GM12878 (cell line): ENCODE data around the gene ZNF502. TPM values are rescaled to one million over a fixed set of nuclear protein-coding genes. Genes with fewer than 3 reads are reported as not detected.

Experiments used
- ATAC-seq: fragments of 200-7000 bp; cut with Tn5 transposase; 3 replicates; pipeline ENCODE4 v1.9.1; 2020; ENCODE audit warnings: mild to moderate bottlenecking, moderate library complexity
- BruUV-seq: library from RNA; stranded (reverse); fragments of 400-500 nt; replicated peaks from 2 replicates; lab custom pipeline; 2021; lab: Mats Ljungman, UMichigan
- CTCF ChIA-PET: fragments of 300-600 bp; sonication (Branson Sonifier 250); formaldehyde crosslinking; extraction: SDS; loops from one replicate; lab custom pipeline; 2021; ENCODE audit warnings: inconsistent platforms; lab: Yijun Ruan, JAX
- POLR2A ChIA-PET: fragments of 350-600 bp; formaldehyde crosslinking; extraction: SDS; loops from one replicate; lab custom pipeline; 2021; ENCODE audit warnings: inconsistent platforms; lab: Charles Lee
- RAD21 ChIA-PET: fragments of 300-600 bp; sonication (Branson Sonifier 250); formaldehyde crosslinking; loops from one replicate; lab custom pipeline; 2023; ENCODE audit warnings: antibody characterized with exemption; ENCODE audit not compliant: unreplicated experiment; lab: Charles Lee
- SMC1A ChIA-PET: fragments of 300-600 bp; sonication (Branson Sonifier 250); formaldehyde crosslinking; loops from one replicate; lab custom pipeline; 2023; ENCODE audit not compliant: unreplicated experiment, uncharacterized antibody; lab: Charles Lee
- DNase-seq: peaks from one replicate; pipeline ENCODE4 v3.0.0-alpha.2; 2011; ENCODE audit warnings: low read depth, low spot score
- FAIRE-seq: peaks from 3 replicates; lab custom pipeline; 2011; peaks lifted over from hg19 to GRCh38; lab: Jason Lieb, UNC
- H2AFZ ChIP-seq: 2 replicates; pipeline ENCODE4 v1.6.0; 2011; ENCODE audit warnings: low read depth, low read length, control low read depth; ENCODE audit not compliant: control insufficient read depth
- H3K27ac ChIP-seq: 2 replicates; pipeline ENCODE4 v1.5.1; 2011; ENCODE audit warnings: control low read depth; ENCODE audit not compliant: control insufficient read depth, insufficient read depth
- H3K27me3 ChIP-seq, 2 experiments: replicated peaks in 1 of 2; 2 replicates each; pipeline versions ENCODE4 v1.6.0 to v1.6.1; 2011; ENCODE audit warnings: low read length in 1 of 2; ENCODE audit not compliant: control insufficient read depth in 2 of 2, insufficient read depth in 2 of 2
- H3K36me3 ChIP-seq, 2 experiments: 2 replicates each; pipeline ENCODE4 v1.5.1; 2011; ENCODE audit warnings: low read length in 1 of 2; ENCODE audit not compliant: control insufficient read depth in 2 of 2, insufficient read depth in 2 of 2
- H3K4me1 ChIP-seq: 2 replicates; pipeline ENCODE4 v1.6.1; 2011; ENCODE audit warnings: mild to moderate bottlenecking, low read length, moderate library complexity, mixed read lengths; ENCODE audit not compliant: control insufficient read depth, insufficient read depth
- H3K4me2 ChIP-seq: 2 replicates; pipeline ENCODE4 v1.6.0; 2011; ENCODE audit warnings: control low read depth; ENCODE audit not compliant: control insufficient read depth, insufficient read depth
- H3K4me3 ChIP-seq: fragments of 200-600 bp; sonication (generic); 2 replicates; pipeline ENCODE4 v1.5.1; 2016
- H3K79me2 ChIP-seq: 2 replicates; pipeline ENCODE4 v1.6.0; 2011; ENCODE audit warnings: low read length; ENCODE audit not compliant: control insufficient read depth, insufficient read depth
- H3K9ac ChIP-seq: 2 replicates; pipeline ENCODE4 v1.8.0; 2011; ENCODE audit warnings: low read length, control low read depth, mixed read lengths; ENCODE audit not compliant: control insufficient read depth, insufficient read depth
- H3K9me3 ChIP-seq: replicated peaks from 3 replicates; pipeline ENCODE4 v1.5.1; 2011; ENCODE audit warnings: mild to moderate bottlenecking, low read length; ENCODE audit not compliant: control insufficient read depth, insufficient read depth
- H4K20me1 ChIP-seq: 2 replicates; pipeline ENCODE4 v1.6.0; 2011; ENCODE audit not compliant: control insufficient read depth, insufficient read depth
- BRCA1 ChIP-seq: IDR thresholded peaks from 2 replicates; pipeline ENCODE4 v1.6.1; 2011; ENCODE audit warnings: low read depth, low read length, improper control_type of control experiment
- CBFB ChIP-seq: IDR thresholded peaks from 2 replicates; pipeline ENCODE4 v1.6.1; 2016; ENCODE audit warnings: antibody characterized with exemption, low read depth
- CREM ChIP-seq: IDR thresholded peaks from 2 replicates; pipeline ENCODE4 v1.6.1; 2014; ENCODE audit warnings: antibody characterized with exemption, low read depth
- GABPA ChIP-seq: IDR thresholded peaks from 2 replicates; pipeline ENCODE4 v1.6.1; 2014; ENCODE audit warnings: antibody characterized with exemption, low read depth, mild to moderate bottlenecking, inconsistent platforms
- GATAD2B ChIP-seq: fragments of 450-650 bp; conservative IDR thresholded peaks from 2 replicates; pipeline ENCODE4 v1.6.1; 2017; ENCODE audit warnings: low read depth, mild to moderate bottlenecking, moderate library complexity
- HDAC6 ChIP-seq: fragments of 200-600 bp; sonication (generic); IDR thresholded peaks from one replicate; pipeline ENCODE4 v1.8.0; 2017; ENCODE audit warnings: antibody characterized with exemption; ENCODE audit not compliant: unreplicated experiment
- LARP7 ChIP-seq: fragments of 450-650 bp; IDR thresholded peaks from 2 replicates; pipeline ENCODE4 v1.6.1; 2017; ENCODE audit warnings: mild to moderate bottlenecking
- MTA3 ChIP-seq: IDR thresholded peaks from 2 replicates; pipeline ENCODE4 v1.6.1; 2012; ENCODE audit warnings: low read length, inconsistent platforms, borderline replicate concordance
- MYB ChIP-seq: fragments of 150-350 bp; IDR thresholded peaks from 2 replicates; pipeline ENCODE4 v1.6.1; 2014; ENCODE audit warnings: mild to moderate bottlenecking, low read depth, low read length, borderline replicate concordance
- NFIC ChIP-seq: IDR thresholded peaks from 2 replicates; pipeline ENCODE4 v1.6.1; 2012; ENCODE audit warnings: low read depth, mild to moderate bottlenecking, inconsistent platforms, low read length, moderate library complexity
- SMARCA5 ChIP-seq: fragments of 450-650 bp; IDR thresholded peaks from 2 replicates; pipeline ENCODE4 v1.6.1; 2017; ENCODE audit warnings: mild to moderate bottlenecking
- SREBF2 ChIP-seq: IDR thresholded peaks from 2 replicates; pipeline ENCODE4 v1.6.1; 2012; ENCODE audit warnings: mild to moderate bottlenecking, low read length
- STAT3 ChIP-seq: IDR thresholded peaks from 2 replicates; pipeline ENCODE4 v1.6.1; 2011; ENCODE audit warnings: low read depth, low read length, improper control_type of control experiment
- SUZ12 ChIP-seq: fragments of 200-600 bp; sonication (generic); IDR thresholded peaks from one replicate; pipeline ENCODE4 v1.6.1; 2018; ENCODE audit warnings: antibody characterized with exemption, mild to moderate bottlenecking; ENCODE audit not compliant: unreplicated experiment
- ZSCAN29 ChIP-seq: fragments of 450-650 bp; IDR thresholded peaks from 2 replicates; pipeline ENCODE4 v1.6.1; 2017; ENCODE audit warnings: mild to moderate bottlenecking, moderate library complexity
- ZZZ3 ChIP-seq: IDR thresholded peaks from 2 replicates; pipeline ENCODE4 v1.6.1; 2011; ENCODE audit warnings: low read depth; ENCODE audit not compliant: control insufficient read depth, insufficient read length
- WGBS: methylation state at CpG from one replicate; pipeline ENCODE4 v1.1.6; 2016; ENCODE audit warnings: low lambda C conversion rate; ENCODE audit not compliant: insufficient replicate concordance, insufficient coverage; ENCODE audit errors: missing lambda C conversion rate; 5-methylcytosine and 5-hydroxymethylcytosine counted together
- in situ Hi-C: fragments of 300-500 bp; cut with MboI; formaldehyde crosslinking; loops from 9 replicates; pipeline ENCODE4 v1.14.3; 2018; ENCODE audit warnings: mixed read lengths
- intact Hi-C: fragments of 100-400 bp; cut with micrococcal nuclease; formaldehyde crosslinking; loops from one replicate; pipeline ENCODE4 v1.14.2; 2022; ENCODE audit not compliant: unreplicated experiment
- polyA plus RNA-seq, 11 experiments: library from polyadenylated mRNA; depleted of rRNA in 4 of 11; unstranded in 6 of 11; stranded (reverse) in 5 of 11; fragments of >200 nt; fragmentation: Nextera tagmentation in 4 of 11; fragmentation: Illumina TruSeq in 1 of 11; extraction: Ambion mirVana in 4 of 11; extraction: Trizol in 1 of 11; gene quantifications; 1 replicate in 1 of 11; 2 replicates in 10 of 11; pipeline versions ENCODE4 v1.2.1 to v1.2.3, GENCODE V29; 2011 to 2016; ENCODE audit warnings: inconsistent platforms in 2 of 11, missing spikeins in 2 of 11, low read depth in 1 of 11
- total RNA-seq, 4 experiments: library from RNA; depleted of rRNA in 3 of 4; stranded (reverse); fragments of >200 nt in 3 of 4; fragmentation: Illumina TruSeq in 1 of 4; extraction: Trizol in 1 of 4; gene quantifications; 2 replicates each; pipeline versions ENCODE4 v1.2.1 to v1.2.3, GENCODE V29; 2013 to 2021
- TF ChIP-seq, protein P1 (sequence below): fragments of 450-650 bp; IDR thresholded peaks from 2 replicates; pipeline ENCODE4 v1.6.1; 2016; ENCODE audit warnings: mild to moderate bottlenecking
- TF ChIP-seq, protein P2 (sequence below): fragments of 450-650 bp; IDR thresholded peaks from 2 replicates; pipeline ENCODE4 v1.6.1; 2018; ENCODE audit warnings: mild to moderate bottlenecking, low read depth, moderate library complexity; ENCODE audit not compliant: partially characterized antibody

The ZNF502 gene
- total and polyA plus RNA-seq, 10 of the 15 experiments (the other 5 are each of a cell fraction or from before 2014, with no cell fraction given): 0.39 to 1.7 (median 1.1) TPM

- TF ChIP-seq STAT3 (no peak), HDAC6 (no peak), SREBF2 (no peak)
Measured at GRCh38 chr3:44761424-44762169, 49.1 kb downstream of the ZNF502 start, which contains the start of the genes KIAA1143 and KIF15 (continued).

DNA sequence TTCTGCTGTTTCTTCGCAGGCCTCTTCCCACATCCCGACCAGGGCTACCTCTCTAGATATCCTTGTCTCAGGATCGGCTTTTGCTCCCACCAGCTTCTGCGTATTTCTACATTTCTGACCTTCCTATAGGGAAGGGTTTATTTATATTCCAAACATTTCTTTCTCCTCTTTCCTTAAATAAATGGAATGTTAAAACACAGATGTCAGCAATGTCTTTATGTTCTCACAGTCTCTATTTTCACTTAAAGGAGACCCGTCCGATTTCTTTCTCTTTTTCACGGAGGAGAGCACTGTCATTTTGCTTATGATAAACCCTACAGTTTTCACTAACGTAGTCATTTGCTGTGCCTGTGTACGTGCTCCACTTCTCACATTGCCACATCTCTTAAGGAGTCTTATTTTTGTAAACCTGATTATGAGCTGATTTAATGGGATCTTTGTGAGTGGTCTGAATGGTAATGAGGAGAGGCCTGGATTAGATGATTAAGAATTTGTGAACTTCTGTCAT is 49.8 kb downstream of the ZNF502 start:
- ChIA-PET SMC1A (interaction anchor here (0.7 to 1.7 kb wide), 3 partner anchors 33 to 81 kb away, joined by 3 to 6 read pairs (median 3); no protein-coding TSS in a partner anchor), POLR2A (interaction anchor here (1.6 to 1.7 kb wide), 2 partner anchors 10 to 33 kb away, joined by 7 to 8 read pairs; partner anchors contain the start of gene ZNF501), CTCF (interaction anchor here (0.6 to 1.0 kb wide), 5 partner anchors 33 to 216 kb away, joined by 3 to 5 read pairs (median 4); no protein-coding TSS in a partner anchor), RAD21 (interaction anchor here (1.2 to 1.6 kb wide), 3 partner anchors 152 to 278 kb away, joined by 3 to 4 read pairs (median 4); no protein-coding TSS in a partner anchor)
- peak overlapping the region; percentile 80 for H3K4me2 ChIP-seq
- intact Hi-C loops: loop anchor here (10.0 kb wide), 1 partner anchor 117 kb away; the partner anchor contains the start of gene ZNF35
- H4K20me1 ChIP-seq: no peaks in the 10 kb centered on the region
- DNase-seq (no peak), FAIRE-seq (no peak), ATAC-seq (peak; percentile 38)
- peaks cover 24% of the 10 kb centered on the region for H3K9me3 ChIP-seq
- peak overlapping the region; percentile 79 for H3K4me3 ChIP-seq
- TF ChIP-seq MTA3: no peak
- TF ChIP-seq CBFB: no peak
- no peak for TF ChIP-seq CREM
- TF ChIP-seq BRCA1: no peak
- TF ChIP-seq, protein P1, sequence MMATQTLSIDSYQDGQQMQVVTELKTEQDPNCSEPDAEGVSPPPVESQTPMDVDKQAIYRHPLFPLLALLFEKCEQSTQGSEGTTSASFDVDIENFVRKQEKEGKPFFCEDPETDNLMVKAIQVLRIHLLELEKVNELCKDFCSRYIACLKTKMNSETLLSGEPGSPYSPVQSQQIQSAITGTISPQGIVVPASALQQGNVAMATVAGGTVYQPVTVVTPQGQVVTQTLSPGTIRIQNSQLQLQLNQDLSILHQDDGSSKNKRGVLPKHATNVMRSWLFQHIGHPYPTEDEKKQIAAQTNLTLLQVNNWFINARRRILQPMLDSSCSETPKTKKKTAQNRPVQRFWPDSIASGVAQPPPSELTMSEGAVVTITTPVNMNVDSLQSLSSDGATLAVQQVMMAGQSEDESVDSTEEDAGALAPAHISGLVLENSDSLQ: no peak
- no peak for TF ChIP-seq SUZ12
- no peak for TF ChIP-seq ZSCAN29
- TF ChIP-seq LARP7: no peak
- TF ChIP-seq, protein P2, sequence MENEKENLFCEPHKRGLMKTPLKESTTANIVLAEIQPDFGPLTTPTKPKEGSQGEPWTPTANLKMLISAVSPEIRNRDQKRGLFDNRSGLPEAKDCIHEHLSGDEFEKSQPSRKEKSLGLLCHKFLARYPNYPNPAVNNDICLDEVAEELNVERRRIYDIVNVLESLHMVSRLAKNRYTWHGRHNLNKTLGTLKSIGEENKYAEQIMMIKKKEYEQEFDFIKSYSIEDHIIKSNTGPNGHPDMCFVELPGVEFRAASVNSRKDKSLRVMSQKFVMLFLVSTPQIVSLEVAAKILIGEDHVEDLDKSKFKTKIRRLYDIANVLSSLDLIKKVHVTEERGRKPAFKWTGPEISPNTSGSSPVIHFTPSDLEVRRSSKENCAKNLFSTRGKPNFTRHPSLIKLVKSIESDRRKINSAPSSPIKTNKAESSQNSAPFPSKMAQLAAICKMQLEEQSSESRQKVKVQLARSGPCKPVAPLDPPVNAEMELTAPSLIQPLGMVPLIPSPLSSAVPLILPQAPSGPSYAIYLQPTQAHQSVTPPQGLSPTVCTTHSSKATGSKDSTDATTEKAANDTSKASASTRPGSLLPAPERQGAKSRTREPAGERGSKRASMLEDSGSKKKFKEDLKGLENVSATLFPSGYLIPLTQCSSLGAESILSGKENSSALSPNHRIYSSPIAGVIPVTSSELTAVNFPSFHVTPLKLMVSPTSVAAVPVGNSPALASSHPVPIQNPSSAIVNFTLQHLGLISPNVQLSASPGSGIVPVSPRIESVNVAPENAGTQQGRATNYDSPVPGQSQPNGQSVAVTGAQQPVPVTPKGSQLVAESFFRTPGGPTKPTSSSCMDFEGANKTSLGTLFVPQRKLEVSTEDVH: no peak
- TF ChIP-seq SMARCA5: no peak
- no peak for TF ChIP-seq ZZZ3
- TF ChIP-seq NFIC: no peak
- no peak for TF ChIP-seq GATAD2B
- no peak for TF ChIP-seq MYB
- no peak for TF ChIP-seq GABPA
- WGBS: 1% methylated on average over 9 of the region's 9 CpGs
- in situ Hi-C loops: no loop called here
- peak overlapping the region; percentile 99 for H3K9ac ChIP-seq
- 0 out of 2 replicates have a peak, but pooled peaks cover 4% of the 10 kb centered on the region for H3K4me1 ChIP-seq
- peaks cover 50% of the 10 kb centered on the region for H3K79me2 ChIP-seq
- H2AFZ ChIP-seq: peak overlapping the region; percentile 74
- H3K27me3 ChIP-seq: no peaks in the 10 kb centered on the region
- H3K27ac ChIP-seq: peak overlapping the region; percentile 93
- peaks cover 0 to 6% of the 10 kb centered on the region in 2 experiments; a peak in 1 of 4 replicates for H3K36me3 ChIP-seq
- no TSS peak for BruUV-seq
